Muscle layer of duodenum (tissue), 2 donors: ENCODE measurements around the gene BCAS3.
"Not testable (repeated sequence)": the region's sequence is repeated elsewhere in the genome, so short reads cannot be mapped to it uniquely, and the experiment has no call there.

Source experiments
- H3K27ac ChIP-seq: one replicate; pipeline ENCODE4 v1.7.0; 2013; ENCODE audit warnings: mild to moderate bottlenecking, low read length
- H3K27me3 ChIP-seq: one replicate; pipeline ENCODE4 v1.7.0; 2013; ENCODE audit warnings: low read depth, mild to moderate bottlenecking, control low read depth, low read length
- H3K36me3 ChIP-seq, 2 donors: one replicate each; pipeline ENCODE4 v1.7.0; 2013; ENCODE audit warnings: low read length in 2 of 2, control low read depth in 1 of 2, mild to moderate bottlenecking in 1 of 2; ENCODE audit not compliant: insufficient read depth in 2 of 2, control insufficient read depth in 1 of 2
- H3K4me1 ChIP-seq, 2 donors: one replicate each; pipeline ENCODE4 v1.7.0; 2013; ENCODE audit warnings: low read length in 2 of 2, mild to moderate bottlenecking in 2 of 2, control low read depth in 1 of 2, moderate library complexity in 1 of 2; ENCODE audit not compliant: insufficient read depth in 2 of 2, control insufficient read depth in 1 of 2
- H3K4me3 ChIP-seq, 2 donors: one replicate each; pipeline ENCODE4 v1.7.0; 2013; ENCODE audit warnings: low read length in 2 of 2, low read depth in 1 of 2, mild to moderate bottlenecking in 1 of 2
- H3K9me3 ChIP-seq, 2 donors: one replicate each; pipeline ENCODE4 v1.7.0; 2013; ENCODE audit warnings: low read length in 2 of 2, control low read depth in 1 of 2, mild to moderate bottlenecking in 1 of 2; ENCODE audit not compliant: control insufficient read depth in 1 of 2
- donor health status: healthy.

The BCAS3 gene

DNA sequence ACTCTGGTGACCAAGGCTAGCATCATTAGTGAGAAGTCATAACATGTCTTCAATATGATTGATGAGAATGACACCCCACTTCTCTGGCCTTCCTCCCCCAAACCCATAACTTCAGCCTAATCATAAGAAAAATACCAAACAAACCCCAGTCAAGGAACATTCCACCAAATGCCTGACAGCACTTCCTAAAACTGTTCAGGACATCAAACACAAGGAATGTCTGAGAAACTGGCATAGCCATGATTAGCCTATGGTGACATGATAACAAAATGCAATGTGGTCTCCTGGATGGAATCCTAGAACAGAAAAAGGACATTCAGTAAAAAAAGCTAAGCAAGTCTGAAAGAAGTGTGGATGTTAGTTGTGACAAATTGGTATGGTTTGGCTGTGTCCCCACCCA, 749.9 kb downstream of the BCAS3 start:
- no peaks in the 10 kb centered on the region for H3K36me3 ChIP-seq
- no peak overlapping the region for H3K4me3 ChIP-seq
- peaks cover 10% of the 10 kb centered on the region for H3K27me3 ChIP-seq
- H3K27ac ChIP-seq = no peak overlapping the region
- H3K4me1 ChIP-seq = no peaks in the 10 kb centered on the region
- no peaks in the 10 kb centered on the region for H3K9me3 ChIP-seq

DNA sequence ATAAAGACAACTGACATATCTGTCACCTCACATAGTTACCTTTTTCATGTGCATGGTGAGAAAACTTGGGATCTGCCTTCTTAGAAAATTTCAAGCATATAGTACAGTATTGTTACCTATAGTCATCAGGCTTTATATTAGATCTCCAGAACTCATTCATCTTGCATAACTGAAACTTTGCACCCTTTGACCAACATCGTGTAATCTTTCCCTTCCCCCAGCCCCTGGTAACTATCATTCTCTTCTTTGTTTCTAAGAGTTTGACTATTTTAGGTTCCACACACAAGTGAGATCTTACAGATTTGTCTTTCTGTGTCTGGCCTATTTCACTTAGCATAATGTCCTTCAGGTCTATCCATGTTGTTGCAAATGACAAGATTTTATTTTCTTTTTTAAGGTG, 751.6 kb downstream of the BCAS3 start:
- peaks cover 6% of the 10 kb centered on the region for H3K27me3 ChIP-seq
- H3K9me3 ChIP-seq = no peaks in the 10 kb centered on the region
- no peaks in the 10 kb centered on the region for H3K4me1 ChIP-seq
- no peak overlapping the region for H3K4me3 ChIP-seq
- H3K36me3 ChIP-seq = no peaks in the 10 kb centered on the region
- H3K27ac ChIP-seq = no peak overlapping the region

DNA sequence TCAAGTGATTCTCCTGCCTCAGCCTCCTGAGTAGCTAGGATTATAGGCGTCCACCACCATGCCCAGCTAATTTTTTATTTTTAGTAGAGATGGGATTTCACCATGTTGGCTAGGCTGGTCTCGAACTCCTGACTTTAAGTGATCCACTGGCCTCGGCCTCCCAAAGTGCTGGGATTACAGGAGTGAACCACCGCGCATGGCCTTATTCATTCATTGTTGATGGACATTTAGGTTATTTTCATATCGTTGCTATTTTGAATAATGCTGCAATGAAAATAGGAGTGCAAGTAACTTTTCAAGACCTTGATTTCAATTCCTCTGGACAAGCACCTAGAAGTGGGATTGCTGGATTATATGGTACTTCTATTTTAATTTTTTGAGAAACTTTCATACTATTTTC, 752.2 kb downstream of the BCAS3 start:
- H3K27ac ChIP-seq, H3K9me3 ChIP-seq, H3K36me3 ChIP-seq, H3K27me3 ChIP-seq, H3K4me1 ChIP-seq, H3K4me3 ChIP-seq: not testable (repeated sequence)

DNA sequence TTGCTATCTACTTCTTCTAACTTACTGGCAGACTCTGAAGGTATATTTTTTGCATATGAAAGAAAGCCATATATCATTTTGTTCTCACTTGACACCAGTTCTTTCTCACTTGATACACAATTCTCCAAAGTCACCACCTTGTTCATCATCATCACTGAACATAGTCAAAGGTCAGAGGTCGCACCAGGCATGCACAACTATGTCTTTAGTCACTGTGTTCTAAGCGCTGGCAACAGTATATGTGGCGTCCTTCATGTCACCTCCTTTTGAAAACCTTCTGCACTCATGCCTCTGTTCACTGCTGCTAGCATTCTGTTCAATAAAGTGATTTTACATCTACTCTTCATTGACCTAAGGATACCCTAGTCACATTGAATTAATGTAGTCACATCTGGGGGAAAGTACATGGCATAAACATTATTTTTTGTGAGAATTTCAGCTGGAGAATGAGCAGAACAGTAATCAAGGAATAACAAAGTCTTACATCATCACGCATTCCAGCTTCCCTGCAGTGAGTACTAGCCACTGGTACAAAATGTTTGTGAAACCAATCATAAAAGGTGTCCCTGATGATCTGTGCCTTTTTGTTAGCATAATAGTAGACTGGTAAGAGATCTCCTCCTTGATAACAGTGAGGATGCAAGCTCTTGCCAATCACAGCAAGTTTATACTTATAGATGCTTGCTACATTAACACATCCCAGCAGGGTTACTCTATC, 754.1 kb downstream of the BCAS3 start:
- no peaks in the 10 kb centered on the region for H3K36me3 ChIP-seq
- H3K27ac ChIP-seq = no peak overlapping the region
- H3K9me3 ChIP-seq = peaks cover 0 to 7% of the 10 kb centered on the region in 2 donors
- no peak overlapping the region for H3K4me3 ChIP-seq
- peaks cover 5% of the 10 kb centered on the region for H3K27me3 ChIP-seq
- H3K4me1 ChIP-seq = no peaks in the 10 kb centered on the region

DNA sequence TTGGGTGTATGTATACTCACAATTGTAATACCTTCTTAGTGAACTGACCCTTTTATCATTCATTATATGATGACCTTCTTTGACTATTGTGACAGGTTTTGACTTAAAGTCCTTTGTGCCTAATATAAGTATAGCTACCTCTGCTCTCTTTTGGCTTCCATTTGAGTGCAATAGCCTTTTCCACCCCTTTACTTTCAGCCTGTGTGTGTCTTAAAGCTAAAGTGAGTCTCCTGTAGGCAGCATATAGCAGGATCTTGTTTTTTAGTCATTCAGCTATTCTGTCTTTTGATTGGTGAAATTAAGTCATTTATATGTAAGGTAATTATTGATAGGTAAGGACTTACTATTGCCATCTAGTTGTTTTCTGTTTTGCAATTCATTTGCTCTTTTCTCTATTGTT, 758.6 kb downstream of the BCAS3 start:
- Histone ChIP-seq H3K27ac (no peak overlapping the region), H3K27me3 (peaks cover 5% of the 10 kb centered on the region), H3K4me3 (no peak overlapping the region), H3K36me3 (no peaks in the 10 kb centered on the region), H3K4me1 (no peaks in the 10 kb centered on the region), H3K9me3 (peaks cover 0 to 17% of the 10 kb centered on the region in 2 donors)

DNA sequence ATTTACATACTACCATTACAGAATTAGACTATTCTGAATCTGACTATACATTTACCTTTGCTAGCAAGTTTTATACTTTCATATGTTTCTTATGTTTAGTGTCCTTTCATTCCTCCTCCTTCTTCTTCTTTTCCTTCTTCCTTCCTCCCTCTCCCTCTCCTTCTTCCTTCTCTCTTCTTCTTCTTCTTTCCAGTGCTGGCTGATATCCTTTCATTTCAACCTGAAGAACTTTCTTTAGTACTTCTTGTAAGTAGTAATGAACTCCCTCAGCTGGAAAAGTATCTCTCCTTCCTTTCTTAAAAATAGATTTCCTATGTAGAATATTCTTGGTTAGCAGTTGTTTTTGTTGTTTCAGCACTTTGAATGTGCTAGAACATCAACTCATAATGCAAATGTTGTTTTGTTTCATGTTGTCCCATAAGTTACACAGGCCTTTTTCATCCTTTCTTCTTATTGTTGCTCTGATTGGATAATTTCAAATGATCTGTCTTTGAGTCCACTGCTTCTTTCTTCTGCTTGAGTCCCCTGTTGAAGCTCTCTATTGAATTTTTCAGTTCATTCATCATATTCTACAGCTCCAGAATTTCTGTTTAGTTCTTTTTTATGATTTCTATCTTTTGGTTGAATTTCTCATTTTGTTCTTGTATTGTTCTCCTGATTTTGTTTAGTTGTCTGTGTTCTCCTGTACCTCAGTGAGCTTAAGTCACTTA, 759.5 kb downstream of the BCAS3 start:
- no peak overlapping the region for H3K4me3 ChIP-seq
- H3K27ac ChIP-seq = no peak overlapping the region
- peaks cover 5% of the 10 kb centered on the region for H3K27me3 ChIP-seq
- peaks cover 0 to 17% of the 10 kb centered on the region in 2 donors for H3K9me3 ChIP-seq
- H3K36me3 ChIP-seq = no peaks in the 10 kb centered on the region
- no peaks in the 10 kb centered on the region for H3K4me1 ChIP-seq

DNA sequence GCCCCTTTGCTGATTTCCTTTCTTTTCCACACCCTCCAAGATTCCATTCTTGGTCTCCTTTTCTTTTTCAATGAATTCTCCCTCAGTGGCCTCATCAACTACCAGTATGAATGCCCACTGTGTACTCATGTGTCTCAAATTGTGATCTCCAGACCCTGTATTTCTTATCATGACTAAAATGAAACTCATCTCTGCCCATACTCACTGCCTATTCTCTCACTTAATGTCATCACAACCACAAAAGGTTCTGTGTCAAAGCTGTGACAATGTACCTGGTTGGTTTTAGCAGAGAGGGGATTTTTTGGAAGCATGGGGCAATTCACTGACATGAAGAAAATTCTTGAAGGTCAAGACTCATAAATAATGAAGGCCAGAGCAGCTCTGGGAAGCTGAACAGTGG, 763.0 kb downstream of the BCAS3 start:
- Histone ChIP-seq H3K27me3 (no peaks in the 10 kb centered on the region), H3K9me3 (peaks cover 0 to 17% of the 10 kb centered on the region in 2 donors), H3K4me1 (no peaks in the 10 kb centered on the region), H3K36me3 (no peaks in the 10 kb centered on the region), H3K4me3 (no peak overlapping the region), H3K27ac (no peak overlapping the region)

DNA sequence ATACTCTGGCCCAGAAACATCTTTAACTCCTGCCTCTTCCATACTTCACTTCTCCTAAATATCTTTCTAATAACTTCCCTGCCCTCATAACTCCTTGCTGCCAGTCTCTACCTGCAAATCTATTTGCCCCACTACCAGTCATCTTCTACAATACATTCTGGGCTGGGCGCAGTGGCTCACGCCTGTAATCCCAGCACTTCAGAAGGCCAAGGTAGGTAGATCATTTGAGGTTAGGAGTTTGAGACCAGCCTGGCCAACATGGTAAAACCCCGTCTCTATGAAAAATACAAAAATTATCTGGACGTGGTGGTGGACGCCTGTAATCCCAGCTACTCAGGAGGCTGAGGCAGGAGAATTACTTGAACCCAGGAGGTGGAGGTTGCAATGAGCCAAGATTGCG, 763.9 kb downstream of the BCAS3 start:
- peaks cover 0 to 10% of the 10 kb centered on the region in 2 donors for H3K9me3 ChIP-seq
- not testable (repeated sequence) for H3K4me3 ChIP-seq, H3K4me1 ChIP-seq, H3K27ac ChIP-seq, H3K27me3 ChIP-seq, H3K36me3 ChIP-seq

DNA sequence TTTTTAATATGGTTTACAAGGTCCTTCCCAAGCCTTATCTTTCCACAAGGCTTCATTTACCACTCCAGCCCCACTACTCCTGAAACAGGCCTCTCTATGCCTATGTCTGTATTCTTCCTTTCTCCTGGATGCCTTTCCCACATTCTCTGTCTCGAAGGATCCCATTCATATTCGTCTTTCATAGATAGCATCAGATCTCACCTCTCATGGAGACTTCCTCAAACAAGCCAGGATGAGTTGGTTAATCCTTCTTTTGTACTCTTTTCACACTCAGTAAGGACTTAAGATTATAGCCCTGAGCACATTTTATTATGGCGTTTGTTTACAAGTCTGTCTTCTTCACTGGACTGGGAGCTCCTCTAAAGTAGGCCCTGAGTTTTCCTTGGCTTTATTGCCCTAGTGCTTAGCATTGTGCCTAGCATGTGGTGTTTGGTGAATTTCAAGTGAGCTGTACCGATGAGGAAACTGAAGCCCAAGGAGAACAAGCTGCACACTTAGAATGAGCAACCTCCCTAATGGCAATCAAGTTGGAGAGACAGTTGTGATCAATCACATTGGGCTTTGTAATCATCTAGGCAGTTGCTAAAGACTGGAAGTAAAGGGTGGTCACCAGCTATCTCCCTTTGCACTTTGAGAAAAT, 764.6 kb downstream of the BCAS3 start:
- Histone ChIP-seq H3K36me3 (no peaks in the 10 kb centered on the region), H3K9me3 (peaks cover 0 to 10% of the 10 kb centered on the region in 2 donors), H3K27me3 (peaks cover 2% of the 10 kb centered on the region), H3K4me3 (no peak overlapping the region), H3K4me1 (no peaks in the 10 kb centered on the region), H3K27ac (no peak overlapping the region)
